GM23338 (cell line): ENCODE data around the gene KCMF1. TPM values are rescaled to one million over a fixed set of nuclear protein-coding genes. Genes with fewer than 3 reads are reported as not detected.

ENCODE experiments used
- ATAC-seq: fragments of 200-7000 bp; cut with Tn5 transposase; 3 replicates; pipeline ENCODE4 v1.9.1; 2020
- DNase-seq: peaks from one replicate; pipeline ENCODE4 v3.0.0-alpha.2; 2015; ENCODE audit warnings: low spot score
- H2AFZ ChIP-seq: fragments of 200-600 bp; sonication (generic); 2 replicates; pipeline ENCODE4 v1.8.0; 2016; ENCODE audit warnings: antibody characterized with exemption, mild to moderate bottlenecking, moderate library complexity
- H3F3A ChIP-seq: fragments of 200-600 bp; sonication (generic); replicated peaks from 2 replicates; pipeline ENCODE4 v1.8.0; 2017; ENCODE audit warnings: antibody characterized with exemption, mixed run types, low read depth
- H3K27ac ChIP-seq: fragments of 200-600 bp; sonication (generic); 2 replicates; pipeline ENCODE4 v1.6.1; 2016; ENCODE audit warnings: low read depth
- H3K27me3 ChIP-seq: fragments of 200-600 bp; sonication (generic); 2 replicates; pipeline ENCODE4 v1.8.0; 2016; ENCODE audit warnings: mild to moderate bottlenecking, mixed run types, moderate library complexity; ENCODE audit not compliant: insufficient read depth
- H3K36me3 ChIP-seq: fragments of 200-600 bp; sonication (generic); 2 replicates; pipeline ENCODE4 v1.8.0; 2016; ENCODE audit warnings: mild to moderate bottlenecking; ENCODE audit not compliant: insufficient read depth
- H3K4me1 ChIP-seq: fragments of 200-600 bp; sonication (generic); 2 replicates; pipeline ENCODE4 v1.8.0; 2016; ENCODE audit warnings: mild to moderate bottlenecking, moderate library complexity; ENCODE audit not compliant: insufficient read depth
- H3K4me2 ChIP-seq: fragments of 200-600 bp; sonication (generic); 2 replicates; pipeline ENCODE4 v1.7.1; 2017; ENCODE audit warnings: mixed run types
- H3K4me3 ChIP-seq: fragments of 200-600 bp; sonication (generic); 2 replicates; pipeline ENCODE4 v1.6.1; 2016; ENCODE audit warnings: mixed run types
- H3K79me2 ChIP-seq: fragments of 200-600 bp; sonication (generic); replicated peaks from 2 replicates; pipeline ENCODE4 v1.8.0; 2017; ENCODE audit warnings: mild to moderate bottlenecking; ENCODE audit not compliant: insufficient read depth
- H3K9me2 ChIP-seq: fragments of 200-600 bp; sonication (generic); 2 replicates; pipeline ENCODE4 v1.8.0; 2017; ENCODE audit not compliant: insufficient read depth
- H4K20me1 ChIP-seq: fragments of 200-600 bp; sonication (generic); replicated peaks from 2 replicates; pipeline ENCODE4 v1.8.0; 2017; ENCODE audit warnings: mild to moderate bottlenecking; ENCODE audit not compliant: insufficient read depth
- H3K27ac Mint-ChIP-seq: 2 replicates; pipeline ENCODE4 v1.8.0; 2020; ENCODE audit warnings: inconsistent platforms, mild to moderate bottlenecking, moderate library complexity, mixed read lengths
- H3K27me3 Mint-ChIP-seq: 3 replicates; pipeline ENCODE4 v1.8.0; 2022; ENCODE audit warnings: low read depth, mild to moderate bottlenecking, moderate library complexity, mixed read lengths, inconsistent platforms; ENCODE audit not compliant: insufficient read depth, poor library complexity
- H3K36me3 Mint-ChIP-seq: 3 replicates; pipeline ENCODE4 v1.8.0; 2021; ENCODE audit warnings: low read depth, mild to moderate bottlenecking, inconsistent platforms, moderate library complexity, mixed read lengths
- H3K4me1 Mint-ChIP-seq: 3 replicates; pipeline ENCODE4 v1.8.0; 2020; ENCODE audit warnings: mild to moderate bottlenecking, inconsistent platforms, mixed read lengths
- H3K4me3 Mint-ChIP-seq: 3 replicates; pipeline ENCODE4 v1.8.0; 2021; ENCODE audit warnings: moderate library complexity, mild to moderate bottlenecking, inconsistent platforms, mixed read lengths
- H3K9me3 Mint-ChIP-seq: 3 replicates; pipeline ENCODE4 v1.8.0; 2020; ENCODE audit warnings: moderate library complexity, mild to moderate bottlenecking, inconsistent platforms, mixed read lengths
- CREB1 ChIP-seq: fragments of 250-450 bp; sonication (Bioruptor Pico); IDR thresholded peaks from 2 replicates; pipeline ENCODE4 v1.5.0; 2020; ENCODE audit warnings: low read depth, mild to moderate bottlenecking, moderate library complexity
- EZH2 ChIP-seq: fragments of 200-600 bp; sonication (generic); IDR thresholded peaks from one replicate; pipeline ENCODE4 v1.8.0; 2017; ENCODE audit warnings: antibody characterized with exemption, mild to moderate bottlenecking, low read depth; ENCODE audit not compliant: unreplicated experiment
- EZH2phosphoT487 ChIP-seq: fragments of 200-600 bp; sonication (generic); IDR thresholded peaks from one replicate; pipeline ENCODE4 v1.8.1; 2018; ENCODE audit warnings: antibody characterized with exemption; ENCODE audit not compliant: unreplicated experiment
- JUNB ChIP-seq: IDR thresholded peaks from one replicate; pipeline ENCODE4 v1.6.1; 2016; ENCODE audit warnings: antibody characterized with exemption; ENCODE audit not compliant: unreplicated experiment
- NANOG ChIP-seq: IDR thresholded peaks from 2 replicates; pipeline ENCODE4 v1.6.1; 2016; ENCODE audit warnings: antibody characterized with exemption, borderline replicate concordance
- POLR2AphosphoS5 ChIP-seq: IDR thresholded peaks from 2 replicates; pipeline ENCODE4 v1.6.1; 2016; ENCODE audit warnings: antibody characterized with exemption, low read depth
- STAT1 ChIP-seq: IDR thresholded peaks from one replicate; pipeline ENCODE4 v1.6.1; 2016; ENCODE audit warnings: antibody characterized with exemption; ENCODE audit not compliant: unreplicated experiment
- ZNF114 ChIP-seq: fragments of 250-450 bp; sonication (Bioruptor Pico); IDR thresholded peaks from 2 replicates; pipeline ENCODE4 v1.5.0; 2020; ENCODE audit warnings: mild to moderate bottlenecking, moderate library complexity
- ZNF331 ChIP-seq: fragments of 250-450 bp; sonication (Bioruptor Pico); IDR thresholded peaks from 2 replicates; pipeline ENCODE4 v1.5.0; 2020; ENCODE audit warnings: low read depth, mild to moderate bottlenecking, moderate library complexity
- polyA plus RNA-seq: library from polyadenylated mRNA; unstranded; fragments of >200 nt; fragmentation: Nextera tagmentation; extraction: Ambion mirVana; gene quantifications from 2 replicates; pipeline ENCODE4 v1.2.1, GENCODE V29; 2016
- total RNA-seq: library from RNA; depleted of rRNA; stranded (reverse); fragments of >200 nt; shearing (Covaris generic); gene quantifications from 2 replicates; pipeline ENCODE4 v1.2.3, GENCODE V29; 2014
- TF ChIP-seq, protein P1 (sequence below): IDR thresholded peaks from one replicate; pipeline ENCODE4 v1.6.1; 2018; ENCODE audit warnings: antibody characterized with exemption; ENCODE audit not compliant: unreplicated experiment
- TF ChIP-seq, protein P2 (sequence below), 2 experiments: fragments of 200-600 bp in 1 of 2; sonication (generic) in 1 of 2; conservative IDR thresholded peaks; 2 replicates each; pipeline versions ENCODE4 v1.5.1 to v1.6.1; 2016 to 2017; ENCODE audit warnings: antibody characterized with exemption in 2 of 2, low read depth in 2 of 2, mild to moderate bottlenecking in 2 of 2, moderate library complexity in 1 of 2
- TF ChIP-seq, protein P3 (sequence below): IDR thresholded peaks from 2 replicates; pipeline ENCODE4 v1.6.1; 2016; ENCODE audit warnings: antibody characterized with exemption
- TF ChIP-seq, protein P4 (sequence below): fragments of 250-450 bp; sonication (Bioruptor Pico); IDR thresholded peaks from 2 replicates; pipeline ENCODE4 v1.5.0; 2020; ENCODE audit warnings: mild to moderate bottlenecking, moderate library complexity

Gene KCMF1
- total and polyA plus RNA-seq, 2 experiments from 2014 or later: 29.3 to 120 TPM

- DNase-seq (no peak), ATAC-seq (no peak)
- no peak for TF ChIP-seq EZH2phosphoT487
- no peak for TF ChIP-seq POLR2AphosphoS5
- TF ChIP-seq, protein P1, sequence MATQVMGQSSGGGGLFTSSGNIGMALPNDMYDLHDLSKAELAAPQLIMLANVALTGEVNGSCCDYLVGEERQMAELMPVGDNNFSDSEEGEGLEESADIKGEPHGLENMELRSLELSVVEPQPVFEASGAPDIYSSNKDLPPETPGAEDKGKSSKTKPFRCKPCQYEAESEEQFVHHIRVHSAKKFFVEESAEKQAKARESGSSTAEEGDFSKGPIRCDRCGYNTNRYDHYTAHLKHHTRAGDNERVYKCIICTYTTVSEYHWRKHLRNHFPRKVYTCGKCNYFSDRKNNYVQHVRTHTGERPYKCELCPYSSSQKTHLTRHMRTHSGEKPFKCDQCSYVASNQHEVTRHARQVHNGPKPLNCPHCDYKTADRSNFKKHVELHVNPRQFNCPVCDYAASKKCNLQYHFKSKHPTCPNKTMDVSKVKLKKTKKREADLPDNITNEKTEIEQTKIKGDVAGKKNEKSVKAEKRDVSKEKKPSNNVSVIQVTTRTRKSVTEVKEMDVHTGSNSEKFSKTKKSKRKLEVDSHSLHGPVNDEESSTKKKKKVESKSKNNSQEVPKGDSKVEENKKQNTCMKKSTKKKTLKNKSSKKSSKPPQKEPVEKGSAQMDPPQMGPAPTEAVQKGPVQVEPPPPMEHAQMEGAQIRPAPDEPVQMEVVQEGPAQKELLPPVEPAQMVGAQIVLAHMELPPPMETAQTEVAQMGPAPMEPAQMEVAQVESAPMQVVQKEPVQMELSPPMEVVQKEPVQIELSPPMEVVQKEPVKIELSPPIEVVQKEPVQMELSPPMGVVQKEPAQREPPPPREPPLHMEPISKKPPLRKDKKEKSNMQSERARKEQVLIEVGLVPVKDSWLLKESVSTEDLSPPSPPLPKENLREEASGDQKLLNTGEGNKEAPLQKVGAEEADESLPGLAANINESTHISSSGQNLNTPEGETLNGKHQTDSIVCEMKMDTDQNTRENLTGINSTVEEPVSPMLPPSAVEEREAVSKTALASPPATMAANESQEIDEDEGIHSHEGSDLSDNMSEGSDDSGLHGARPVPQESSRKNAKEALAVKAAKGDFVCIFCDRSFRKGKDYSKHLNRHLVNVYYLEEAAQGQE: no peak
- TF ChIP-seq CREB1 (CRISPR knock-in tag): no peak
- no peak for TF ChIP-seq ZNF114 (CRISPR knock-in tag)
- TF ChIP-seq EZH2: no peak
- TF ChIP-seq, protein P2, sequence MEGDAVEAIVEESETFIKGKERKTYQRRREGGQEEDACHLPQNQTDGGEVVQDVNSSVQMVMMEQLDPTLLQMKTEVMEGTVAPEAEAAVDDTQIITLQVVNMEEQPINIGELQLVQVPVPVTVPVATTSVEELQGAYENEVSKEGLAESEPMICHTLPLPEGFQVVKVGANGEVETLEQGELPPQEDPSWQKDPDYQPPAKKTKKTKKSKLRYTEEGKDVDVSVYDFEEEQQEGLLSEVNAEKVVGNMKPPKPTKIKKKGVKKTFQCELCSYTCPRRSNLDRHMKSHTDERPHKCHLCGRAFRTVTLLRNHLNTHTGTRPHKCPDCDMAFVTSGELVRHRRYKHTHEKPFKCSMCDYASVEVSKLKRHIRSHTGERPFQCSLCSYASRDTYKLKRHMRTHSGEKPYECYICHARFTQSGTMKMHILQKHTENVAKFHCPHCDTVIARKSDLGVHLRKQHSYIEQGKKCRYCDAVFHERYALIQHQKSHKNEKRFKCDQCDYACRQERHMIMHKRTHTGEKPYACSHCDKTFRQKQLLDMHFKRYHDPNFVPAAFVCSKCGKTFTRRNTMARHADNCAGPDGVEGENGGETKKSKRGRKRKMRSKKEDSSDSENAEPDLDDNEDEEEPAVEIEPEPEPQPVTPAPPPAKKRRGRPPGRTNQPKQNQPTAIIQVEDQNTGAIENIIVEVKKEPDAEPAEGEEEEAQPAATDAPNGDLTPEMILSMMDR (conservative IDR thresholded peaks at IDR 0.05; ENCODE audit: low read depth in 2 of 2): no peak
- TF ChIP-seq, protein P3, sequence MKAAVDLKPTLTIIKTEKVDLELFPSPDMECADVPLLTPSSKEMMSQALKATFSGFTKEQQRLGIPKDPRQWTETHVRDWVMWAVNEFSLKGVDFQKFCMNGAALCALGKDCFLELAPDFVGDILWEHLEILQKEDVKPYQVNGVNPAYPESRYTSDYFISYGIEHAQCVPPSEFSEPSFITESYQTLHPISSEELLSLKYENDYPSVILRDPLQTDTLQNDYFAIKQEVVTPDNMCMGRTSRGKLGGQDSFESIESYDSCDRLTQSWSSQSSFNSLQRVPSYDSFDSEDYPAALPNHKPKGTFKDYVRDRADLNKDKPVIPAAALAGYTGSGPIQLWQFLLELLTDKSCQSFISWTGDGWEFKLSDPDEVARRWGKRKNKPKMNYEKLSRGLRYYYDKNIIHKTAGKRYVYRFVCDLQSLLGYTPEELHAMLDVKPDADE: no peak
- TF ChIP-seq JUNB: no peak
- no peak for TF ChIP-seq STAT1
- no peak for TF ChIP-seq NANOG
- TF ChIP-seq, protein P4, sequence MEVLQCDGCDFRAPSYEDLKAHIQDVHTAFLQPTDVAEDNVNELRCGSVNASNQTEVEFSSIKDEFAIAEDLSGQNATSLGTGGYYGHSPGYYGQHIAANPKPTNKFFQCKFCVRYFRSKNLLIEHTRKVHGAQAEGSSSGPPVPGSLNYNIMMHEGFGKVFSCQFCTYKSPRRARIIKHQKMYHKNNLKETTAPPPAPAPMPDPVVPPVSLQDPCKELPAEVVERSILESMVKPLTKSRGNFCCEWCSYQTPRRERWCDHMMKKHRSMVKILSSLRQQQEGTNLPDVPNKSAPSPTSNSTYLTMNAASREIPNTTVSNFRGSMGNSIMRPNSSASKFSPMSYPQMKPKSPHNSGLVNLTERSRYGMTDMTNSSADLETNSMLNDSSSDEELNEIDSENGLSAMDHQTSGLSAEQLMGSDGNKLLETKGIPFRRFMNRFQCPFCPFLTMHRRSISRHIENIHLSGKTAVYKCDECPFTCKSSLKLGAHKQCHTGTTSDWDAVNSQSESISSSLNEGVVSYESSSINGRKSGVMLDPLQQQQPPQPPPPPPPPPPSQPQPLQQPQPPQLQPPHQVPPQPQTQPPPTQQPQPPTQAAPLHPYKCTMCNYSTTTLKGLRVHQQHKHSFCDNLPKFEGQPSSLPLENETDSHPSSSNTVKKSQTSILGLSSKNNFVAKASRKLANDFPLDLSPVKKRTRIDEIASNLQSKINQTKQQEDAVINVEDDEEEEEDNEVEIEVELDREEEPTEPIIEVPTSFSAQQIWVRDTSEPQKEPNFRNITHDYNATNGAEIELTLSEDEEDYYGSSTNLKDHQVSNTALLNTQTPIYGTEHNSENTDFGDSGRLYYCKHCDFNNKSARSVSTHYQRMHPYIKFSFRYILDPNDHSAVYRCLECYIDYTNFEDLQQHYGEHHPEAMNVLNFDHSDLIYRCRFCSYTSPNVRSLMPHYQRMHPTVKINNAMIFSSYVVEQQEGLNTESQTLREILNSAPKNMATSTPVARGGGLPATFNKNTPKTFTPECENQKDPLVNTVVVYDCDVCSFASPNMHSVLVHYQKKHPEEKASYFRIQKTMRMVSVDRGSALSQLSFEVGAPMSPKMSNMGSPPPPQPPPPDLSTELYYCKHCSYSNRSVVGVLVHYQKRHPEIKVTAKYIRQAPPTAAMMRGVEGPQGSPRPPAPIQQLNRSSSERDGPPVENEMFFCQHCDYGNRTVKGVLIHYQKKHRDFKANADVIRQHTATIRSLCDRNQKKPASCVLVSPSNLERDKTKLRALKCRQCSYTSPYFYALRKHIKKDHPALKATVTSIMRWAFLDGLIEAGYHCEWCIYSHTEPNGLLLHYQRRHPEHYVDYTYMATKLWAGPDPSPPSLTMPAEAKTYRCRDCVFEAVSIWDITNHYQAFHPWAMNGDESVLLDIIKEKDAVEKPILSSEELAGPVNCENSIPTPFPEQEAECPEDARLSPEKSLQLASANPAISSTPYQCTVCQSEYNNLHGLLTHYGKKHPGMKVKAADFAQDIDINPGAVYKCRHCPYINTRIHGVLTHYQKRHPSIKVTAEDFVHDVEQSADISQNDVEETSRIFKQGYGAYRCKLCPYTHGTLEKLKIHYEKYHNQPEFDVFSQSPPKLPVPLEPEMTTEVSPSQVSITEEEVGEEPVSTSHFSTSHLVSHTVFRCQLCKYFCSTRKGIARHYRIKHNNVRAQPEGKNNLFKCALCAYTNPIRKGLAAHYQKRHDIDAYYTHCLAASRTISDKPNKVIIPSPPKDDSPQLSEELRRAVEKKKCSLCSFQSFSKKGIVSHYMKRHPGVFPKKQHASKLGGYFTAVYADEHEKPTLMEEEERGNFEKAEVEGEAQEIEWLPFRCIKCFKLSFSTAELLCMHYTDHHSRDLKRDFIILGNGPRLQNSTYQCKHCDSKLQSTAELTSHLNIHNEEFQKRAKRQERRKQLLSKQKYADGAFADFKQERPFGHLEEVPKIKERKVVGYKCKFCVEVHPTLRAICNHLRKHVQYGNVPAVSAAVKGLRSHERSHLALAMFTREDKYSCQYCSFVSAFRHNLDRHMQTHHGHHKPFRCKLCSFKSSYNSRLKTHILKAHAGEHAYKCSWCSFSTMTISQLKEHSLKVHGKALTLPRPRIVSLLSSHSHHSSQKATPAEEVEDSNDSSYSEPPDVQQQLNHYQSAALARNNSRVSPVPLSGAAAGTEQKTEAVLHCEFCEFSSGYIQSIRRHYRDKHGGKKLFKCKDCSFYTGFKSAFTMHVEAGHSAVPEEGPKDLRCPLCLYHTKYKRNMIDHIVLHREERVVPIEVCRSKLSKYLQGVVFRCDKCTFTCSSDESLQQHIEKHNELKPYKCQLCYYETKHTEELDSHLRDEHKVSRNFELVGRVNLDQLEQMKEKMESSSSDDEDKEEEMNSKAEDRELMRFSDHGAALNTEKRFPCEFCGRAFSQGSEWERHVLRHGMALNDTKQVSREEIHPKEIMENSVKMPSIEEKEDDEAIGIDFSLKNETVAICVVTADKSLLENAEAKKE: no peak
- no peak for TF ChIP-seq ZNF331 (CRISPR knock-in tag)
- Mint-ChIP-seq H3K36me3 (peaks cover 12% of the 10 kb centered on the region; the same call in 1 of the 3 replicates), H3K4me1 (no peaks in the 10 kb centered on the region), H3K27me3 (peaks cover 4% of the 10 kb centered on the region), H3K9me3 (peaks cover 14% of the 10 kb centered on the region), H3K4me3 (no peak overlapping the region), H3K27ac (no peak overlapping the region)
- H3K4me1 ChIP-seq: no peaks in the 10 kb centered on the region
- H3K9me2 ChIP-seq: no peaks in the 10 kb centered on the region
- H3K27ac ChIP-seq: no peak overlapping the region
- no peak overlapping the region for H2AFZ ChIP-seq
- no peaks in the 10 kb centered on the region for H4K20me1 ChIP-seq
- H3K36me3 ChIP-seq: no peaks in the 10 kb centered on the region
- H3K27me3 ChIP-seq: no peaks in the 10 kb centered on the region
- no peaks in the 10 kb centered on the region for H3K79me2 ChIP-seq
- no peak overlapping the region for H3K4me3 ChIP-seq
- H3K4me2 ChIP-seq: no peak overlapping the region
- no peaks in the 10 kb centered on the region for H3F3A ChIP-seq
Observed at GRCh38 chr2:85096616-85097015, 125.7 kb downstream of the KCMF1 start.
